CD14-positive monocyte (primary cell): ENCODE measurements around the gene SLC25A13. TPM values are rescaled to one million over a fixed set of nuclear protein-coding genes. Genes with fewer than 3 reads are reported as not detected.

Experiments
- DNase-seq, 3 donors: peaks; one replicate each; pipeline ENCODE4 v3.0.0-alpha.2; 2011 to 2022
- H2AFZ ChIP-seq: 2 replicates; pipeline ENCODE4 v1.6.0; 2012; ENCODE audit warnings: mild to moderate bottlenecking, low read depth, low read length, inconsistent platforms; ENCODE audit not compliant: insufficient read depth, poor library complexity, severe bottlenecking
- H3K27ac ChIP-seq, 2 donors: 1 replicate in 1 of 2; 2 replicates in 1 of 2; pipeline ENCODE4 v1.5.1; 2012 to 2013; ENCODE audit warnings: low read length in 2 of 2, control low read depth in 1 of 2, inconsistent platforms in 1 of 2, low read depth in 1 of 2, mild to moderate bottlenecking in 1 of 2
- H3K27me3 ChIP-seq, 2 donors: one replicate each; pipeline versions ENCODE4 v1.6.0 to v1.6.1; 2011 to 2013; ENCODE audit warnings: low read length in 2 of 2; ENCODE audit not compliant: control insufficient read depth in 2 of 2, insufficient read depth in 2 of 2
- H3K36me3 ChIP-seq, 2 donors: replicated peaks in 1 of 2; 1 replicate in 1 of 2; 2 replicates in 1 of 2; pipeline versions ENCODE4 v1.5.1 to v1.6.1; 2012 to 2013; ENCODE audit warnings: low read length in 2 of 2, control low read depth in 1 of 2, inconsistent platforms in 1 of 2, mild to moderate bottlenecking in 1 of 2; ENCODE audit not compliant: insufficient read depth in 2 of 2, control insufficient read depth in 1 of 2
- H3K4me1 ChIP-seq, 2 donors: 1 replicate in 1 of 2; 2 replicates in 1 of 2; pipeline versions ENCODE4 v1.5.1 to v1.6.1; 2012 to 2013; ENCODE audit warnings: low read length in 2 of 2, control low read depth in 1 of 2, inconsistent platforms in 1 of 2, mild to moderate bottlenecking in 1 of 2, moderate library complexity in 1 of 2; ENCODE audit not compliant: insufficient read depth in 2 of 2, control insufficient read depth in 1 of 2
- H3K4me2 ChIP-seq: replicated peaks from 2 replicates; pipeline ENCODE3; 2012; ENCODE audit warnings: low read length, moderate library complexity, mild to moderate bottlenecking; ENCODE audit not compliant: poor library complexity, severe bottlenecking; ENCODE audit errors: extremely low read depth
- H3K4me3 ChIP-seq, 3 experiments: fragments of 200-600 bp in 1 of 3; sonication (generic) in 1 of 3; replicated peaks in 1 of 3; 1 replicate in 2 of 3; 2 replicates in 1 of 3; pipeline ENCODE4 v1.5.1; 2011 to 2013; ENCODE audit warnings: low read length in 3 of 3, mild to moderate bottlenecking in 3 of 3, control low read depth in 2 of 3, low read depth in 2 of 3, inconsistent platforms in 1 of 3, moderate library complexity in 1 of 3
- H3K79me2 ChIP-seq: 2 replicates; pipeline ENCODE4 v1.6.0; 2012; ENCODE audit warnings: mild to moderate bottlenecking, control low read depth, inconsistent platforms, low read length, moderate library complexity; ENCODE audit not compliant: insufficient read depth
- H3K9ac ChIP-seq: 2 replicates; pipeline ENCODE4 v1.6.0; 2017; ENCODE audit warnings: low read length, mild to moderate bottlenecking; ENCODE audit not compliant: insufficient read depth, poor library complexity, severe bottlenecking
- H3K9me3 ChIP-seq, 2 donors: replicated peaks in 1 of 2; 1 replicate in 1 of 2; 2 replicates in 1 of 2; pipeline versions ENCODE4 v1.5.1 to v1.6.1; 2012 to 2013; ENCODE audit warnings: low read length in 2 of 2, control low read depth in 1 of 2; ENCODE audit not compliant: control insufficient read depth in 1 of 2, insufficient read depth in 1 of 2
- H4K20me1 ChIP-seq: 2 replicates; pipeline ENCODE4 v1.6.0; 2012; ENCODE audit warnings: mild to moderate bottlenecking, low read length, control low read depth, moderate library complexity; ENCODE audit not compliant: insufficient read depth
- H3K27ac Mint-ChIP-seq, 7 donors: one replicate each; pipeline ENCODE4 v1.8.0; 2020; ENCODE audit warnings: mild to moderate bottlenecking in 7 of 7, mixed read lengths in 7 of 7, moderate library complexity in 6 of 7, inconsistent platforms in 2 of 7
- H3K27me3 Mint-ChIP-seq, 3 donors: one replicate each; pipeline ENCODE4 v1.8.0; 2021 to 2022; ENCODE audit warnings: low read depth in 3 of 3, mild to moderate bottlenecking in 3 of 3, mixed read lengths in 3 of 3, moderate library complexity in 3 of 3, inconsistent platforms in 1 of 3
- H3K36me3 Mint-ChIP-seq, 2 donors: one replicate each; pipeline ENCODE4 v1.8.0; 2020; ENCODE audit warnings: mixed read lengths in 2 of 2, inconsistent platforms in 1 of 2, mild to moderate bottlenecking in 1 of 2
- H3K4me1 Mint-ChIP-seq: one replicate; pipeline ENCODE4 v1.8.0; 2020; ENCODE audit warnings: mild to moderate bottlenecking, mixed read lengths
- H3K4me3 Mint-ChIP-seq, 2 donors: one replicate each; pipeline ENCODE4 v1.8.0; 2020; ENCODE audit warnings: mild to moderate bottlenecking in 2 of 2, mixed read lengths in 2 of 2, moderate library complexity in 1 of 2
- H3K9me3 Mint-ChIP-seq, 7 donors: one replicate each; pipeline ENCODE4 v1.8.0; 2020 to 2022; ENCODE audit warnings: mixed read lengths in 7 of 7, mild to moderate bottlenecking in 6 of 7, moderate library complexity in 6 of 7, inconsistent platforms in 2 of 7
- CTCF ChIP-seq: fragments of 200-600 bp; IDR thresholded peaks from one replicate; pipeline ENCODE4 v1.8.0; 2022; ENCODE audit warnings: antibody characterized with exemption, mild to moderate bottlenecking
- WGBS: methylation state at CpG from one replicate; pipeline ENCODE4 v1.1.5; 2013; ENCODE audit warnings: missing lambda C conversion rate; ENCODE audit not compliant: insufficient coverage; 5-methylcytosine and 5-hydroxymethylcytosine counted together
- intact Hi-C, 2 donors: fragments of 100-400 bp; cut with micrococcal nuclease; formaldehyde crosslinking; loops; one replicate each; pipeline versions ENCODE4 v1.15.0 to v1.15.1; 2023
- polyA plus RNA-seq, 3 donors: library from polyadenylated mRNA; depleted of rRNA in 1 of 3; unstranded in 2 of 3; stranded (reverse) in 1 of 3; fragments of 300-500 nt in 2 of 3; fragments of >200 nt in 1 of 3; fragmentation: Illumina TruSeq in 2 of 3; gene quantifications; 1 replicate in 2 of 3; 2 replicates in 1 of 3; pipeline ENCODE4 v1.2.3, GENCODE V29; 2012 to 2021

Gene SLC25A13
- polyA plus RNA-seq, 3 donors, result 12.7 to 15.7 (median 14.4) TPM

GRCh38 chr7:96173781-96174180 is 148.1 kb downstream of the SLC25A13 start:
- Histone ChIP-seq H3K27ac (no peak overlapping the region), H3K36me3 (peaks cover 38 to 80% of the 10 kb centered on the region in 2 donors), H3K4me1 (no peaks in the 10 kb centered on the region), H2AFZ (no peak overlapping the region), H3K9ac (no peak overlapping the region), H3K9me3 (no peaks in the 10 kb centered on the region), H3K27me3 (no peaks in the 10 kb centered on the region), H3K79me2 (no peaks in the 10 kb centered on the region), H4K20me1 (no peaks in the 10 kb centered on the region), H3K4me3 (no peak overlapping the region), H3K4me2 (no peak overlapping the region)
- 90% methylated on average over 3 of the region's 3 CpGs for WGBS
- no peaks in the 10 kb centered on the region for H3K27me3 Mint-ChIP-seq
- peaks cover 59 to 72% of the 10 kb centered on the region in 2 donors for H3K36me3 Mint-ChIP-seq
- no peak for TF ChIP-seq CTCF
- H3K9me3 Mint-ChIP-seq, result peaks cover 0 to 1% (median 0%) of the 10 kb centered on the region in 7 donors
- intact Hi-C loops, result no loop called here
- no peak overlapping the region for H3K4me3 Mint-ChIP-seq
- no peak for DNase-seq
- no peak overlapping the region for H3K27ac Mint-ChIP-seq
- H3K4me1 Mint-ChIP-seq, result no peaks in the 10 kb centered on the region

GRCh38 chr7:96169439-96169838 is 152.5 kb downstream of the SLC25A13 start:
- H3K4me3 ChIP-seq, result no peak overlapping the region
- intact Hi-C loops, result no loop called here
- H3K4me2 ChIP-seq, result no peak overlapping the region
- Mint-ChIP-seq H3K4me3 (no peak overlapping the region), H3K4me1 (no peaks in the 10 kb centered on the region), H3K36me3 (peaks cover 58 to 72% of the 10 kb centered on the region in 2 donors), H3K27ac (no peak overlapping the region), H3K27me3 (no peaks in the 10 kb centered on the region), H3K9me3 (peaks cover 0 to 1% (median 0%) of the 10 kb centered on the region in 7 donors)
- TF ChIP-seq CTCF, result no peak
- H3K27ac ChIP-seq, result no peak overlapping the region
- no peaks in the 10 kb centered on the region for H3K27me3 ChIP-seq
- 90% methylated on average over 2 of the region's 5 CpGs for WGBS
- H2AFZ ChIP-seq, result no peak overlapping the region
- no peaks in the 10 kb centered on the region for H3K9me3 ChIP-seq
- no peaks in the 10 kb centered on the region for H3K79me2 ChIP-seq
- no peak overlapping the region for H3K9ac ChIP-seq
- no peak for DNase-seq
- no peaks in the 10 kb centered on the region for H4K20me1 ChIP-seq
- peaks cover 33 to 80% of the 10 kb centered on the region in 2 donors for H3K36me3 ChIP-seq
- H3K4me1 ChIP-seq, result no peaks in the 10 kb centered on the region
